ENCODE results near the gene TRAPPC6A.

DNA sequence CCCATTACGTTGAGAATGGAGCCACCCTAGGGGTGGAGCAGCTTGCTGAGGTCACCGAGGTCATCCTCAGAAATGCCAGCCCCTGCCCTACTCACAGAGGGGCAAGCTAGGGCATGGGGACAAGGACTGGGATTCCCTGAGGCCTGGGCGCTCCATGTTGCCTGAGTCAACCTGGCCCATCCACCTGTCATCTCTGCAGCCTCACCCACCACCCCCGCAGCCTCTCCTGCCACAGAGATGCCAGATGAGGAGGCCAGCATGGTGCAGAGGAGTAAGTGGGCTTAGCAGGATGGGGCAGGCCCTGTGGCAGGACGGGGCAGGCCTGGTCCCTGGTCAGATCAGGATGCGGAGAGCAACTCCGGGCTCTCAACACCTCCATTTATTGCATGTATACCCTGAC lies 26.7 kb downstream of the TRAPPC6A start:
- TF ChIP-seq CTCF (IDR thresholded peaks at IDR 0.05; ENCODE audit: low read depth, low read length) (no peak), EZH2phosphoT487 (IDR thresholded peaks at IDR 0.05; ENCODE audit: low read depth) (no peak)

All from OCI-LY3 (cell line).